Spleen (tissue), 11 donors: ENCODE data around the gene TRIM25. TPM values are rescaled to one million over a fixed set of nuclear protein-coding genes. Genes with fewer than 3 reads are reported as not detected.

ENCODE experiments used
- DNase-seq: peaks from one replicate; pipeline ENCODE4 v3.0.0-alpha.2; 2020
- H3K27ac ChIP-seq, 8 donors: fragments of 200-600 bp; sonication (generic) in 7 of 8; 1 replicate in 4 of 8; 2 replicates in 4 of 8; pipeline versions ENCODE4 v1.5.0 to v1.8.0; 2016 to 2021; ENCODE audit warnings: inconsistent platforms in 4 of 8, mild to moderate bottlenecking in 4 of 8, moderate library complexity in 1 of 8
- H3K27me3 ChIP-seq, 7 donors: fragments of 200-600 bp; sonication (generic) in 6 of 7; replicated peaks in 1 of 7; 1 replicate in 4 of 7; 2 replicates in 3 of 7; pipeline versions ENCODE4 v1.5.0 to v1.8.0; 2016 to 2021; ENCODE audit warnings: inconsistent platforms in 3 of 7, mild to moderate bottlenecking in 1 of 7
- H3K36me3 ChIP-seq, 6 donors: fragments of 200-600 bp; sonication (generic) in 5 of 6; 1 replicate in 4 of 6; 2 replicates in 2 of 6; pipeline versions ENCODE4 v1.5.0 to v1.8.0; 2016 to 2021; ENCODE audit warnings: inconsistent platforms in 2 of 6
- H3K4me1 ChIP-seq, 6 donors: fragments of 200-600 bp; sonication (generic) in 5 of 6; 1 replicate in 3 of 6; 2 replicates in 3 of 6; pipeline versions ENCODE4 v1.5.0 to v1.8.0; 2016 to 2021; ENCODE audit warnings: inconsistent platforms in 3 of 6
- H3K4me3 ChIP-seq, 8 donors: fragments of 200-600 bp; sonication (generic) in 7 of 8; 1 replicate in 4 of 8; 2 replicates in 4 of 8; pipeline versions ENCODE4 v1.5.0 to v1.8.0; 2016 to 2021; ENCODE audit warnings: inconsistent platforms in 4 of 8, mild to moderate bottlenecking in 4 of 8, moderate library complexity in 2 of 8
- H3K9me3 ChIP-seq, 8 donors: fragments of 200-600 bp; sonication (generic) in 7 of 8; 1 replicate in 4 of 8; 2 replicates in 4 of 8; pipeline versions ENCODE4 v1.5.0 to v1.8.0; 2016 to 2021; ENCODE audit warnings: inconsistent platforms in 4 of 8
- POLR2A ChIP-seq, 3 donors: fragments of 450-650 bp; IDR thresholded peaks; one replicate each; pipeline ENCODE4 v1.5.1; 2017; ENCODE audit warnings: antibody characterized with exemption in 3 of 3, mild to moderate bottlenecking in 1 of 3
- POLR2AphosphoS5 ChIP-seq, 3 donors: sonication (generic); formaldehyde crosslinking; IDR thresholded peaks; one replicate each; pipeline ENCODE4 v1.5.1; 2017; ENCODE audit warnings: antibody characterized with exemption in 3 of 3
- WGBS, 5 donors: extraction: QIAGEN DNeasy Blood & Tissue Kit in 3 of 5; methylation state at CpG; one replicate each; pipeline versions ENCODE4 v1.1.5 to v1.1.7; 2013 to 2018; 5-methylcytosine and 5-hydroxymethylcytosine counted together
- intact Hi-C: fragments of 100-400 bp; cut with DNase I; formaldehyde crosslinking; loops from one replicate; pipeline ENCODE4 v1.15.0; 2023; ENCODE audit warnings: low total_unique reads
- polyA plus RNA-seq, 3 donors: library from polyadenylated mRNA; stranded (reverse); fragments of 200-250 nt; gene quantifications; one replicate each; pipeline ENCODE4 v1.2.1, GENCODE V29; 2013
- total RNA-seq, 7 donors: library from RNA; depleted of rRNA in 3 of 7; stranded (reverse); fragments of >200 nt in 3 of 7; fragmentation: NEBNext Ultra II Directional in 4 of 7; extraction: Animal tissue kit (Norgen Biotek cat#: 25700) in 4 of 7; gene quantifications; one replicate each; pipeline versions ENCODE4 v1.1.0 to v1.2.1, GENCODE V29; 2016 to 2021
- TF ChIP-seq, protein P1 (sequence below), 11 experiments: fragments of 200-600 bp in 7 of 11; fragments of 450-650 bp in 4 of 11; sonication (generic) in 4 of 11; IDR thresholded peaks in 8 of 11; conservative IDR thresholded peaks in 3 of 11; 1 replicate in 7 of 11; 2 replicates in 4 of 11; pipeline versions ENCODE4 v1.4.0 to v1.8.0; 2016 to 2021; ENCODE audit warnings: antibody characterized with exemption in 11 of 11, inconsistent platforms in 4 of 11, mild to moderate bottlenecking in 1 of 11
- donor health status: healthy with polysubstance abuse.
- donor health status: DM: no; HTN: no; CAD: no; lungs with moderate emphysema.
- donor health status: DM: no; HTN: no; CAD: no.
- donor health status: Bipolar disorder and iron deficiency.
- donor health status: healthy.
- donor health status: DM: no; HTN: no; CAD: no.
- donor health status: DM: yes; HTN: yes; CAD: no.

TRIM25 gene
- total and polyA plus RNA-seq, 10 donors: 13.8 to 168 (median 122) TPM

DNA sequence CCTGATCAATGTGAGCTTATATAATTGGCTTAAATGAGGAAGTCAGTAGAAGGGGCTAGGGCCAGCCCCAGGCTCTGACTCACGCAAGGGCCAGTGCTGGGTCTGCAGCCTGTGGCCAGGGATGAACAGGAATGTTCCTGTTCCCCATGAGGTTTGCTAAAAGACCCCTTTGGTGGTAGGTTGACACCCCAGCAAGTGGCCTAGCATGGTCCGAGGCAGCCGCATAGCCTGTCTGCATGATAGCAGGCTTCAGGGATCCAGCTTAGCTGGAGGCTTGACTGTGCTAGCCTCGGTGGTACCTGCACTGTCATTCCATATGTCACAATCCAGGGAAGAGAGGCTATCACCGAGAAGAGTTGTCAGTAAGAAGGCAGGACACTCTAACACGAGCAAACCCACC lies 23.5 kb downstream of the TRIM25 start:
- Histone ChIP-seq H3K4me1 (peaks cover 0 to 38% (median 14%) of the 10 kb centered on the region in 6 donors), H3K4me3 (no peak overlapping the region), H3K27me3 (no peaks in the 10 kb centered on the region), H3K9me3 (peaks cover 0 to 24% (median 20%) of the 10 kb centered on the region in 8 donors), H3K36me3 (peaks cover 0 to 100% (median 89%) of the 10 kb centered on the region in 6 donors), H3K27ac (peak overlapping the region in 6 of 8 donors; percentile 9 to 68 (median 38))
- intact Hi-C loops: no loop called here
- 88 to 95% (median 90%) methylated on average over 5 to 6 of the region's 6 CpGs for WGBS, 5 donors
- TF ChIP-seq POLR2A (IDR thresholded peaks at IDR 0.05): no peak
- peak in 2 of 3 donors; percentile 12 to 55 for TF ChIP-seq POLR2AphosphoS5 (IDR thresholded peaks at IDR 0.05)
- TF ChIP-seq, protein P1, sequence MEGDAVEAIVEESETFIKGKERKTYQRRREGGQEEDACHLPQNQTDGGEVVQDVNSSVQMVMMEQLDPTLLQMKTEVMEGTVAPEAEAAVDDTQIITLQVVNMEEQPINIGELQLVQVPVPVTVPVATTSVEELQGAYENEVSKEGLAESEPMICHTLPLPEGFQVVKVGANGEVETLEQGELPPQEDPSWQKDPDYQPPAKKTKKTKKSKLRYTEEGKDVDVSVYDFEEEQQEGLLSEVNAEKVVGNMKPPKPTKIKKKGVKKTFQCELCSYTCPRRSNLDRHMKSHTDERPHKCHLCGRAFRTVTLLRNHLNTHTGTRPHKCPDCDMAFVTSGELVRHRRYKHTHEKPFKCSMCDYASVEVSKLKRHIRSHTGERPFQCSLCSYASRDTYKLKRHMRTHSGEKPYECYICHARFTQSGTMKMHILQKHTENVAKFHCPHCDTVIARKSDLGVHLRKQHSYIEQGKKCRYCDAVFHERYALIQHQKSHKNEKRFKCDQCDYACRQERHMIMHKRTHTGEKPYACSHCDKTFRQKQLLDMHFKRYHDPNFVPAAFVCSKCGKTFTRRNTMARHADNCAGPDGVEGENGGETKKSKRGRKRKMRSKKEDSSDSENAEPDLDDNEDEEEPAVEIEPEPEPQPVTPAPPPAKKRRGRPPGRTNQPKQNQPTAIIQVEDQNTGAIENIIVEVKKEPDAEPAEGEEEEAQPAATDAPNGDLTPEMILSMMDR (IDR thresholded peaks at IDR 0.05 in 8 of 11, conservative IDR thresholded peaks at IDR 0.05 in 3 of 11): no peak
- DNase-seq: no peak

DNA sequence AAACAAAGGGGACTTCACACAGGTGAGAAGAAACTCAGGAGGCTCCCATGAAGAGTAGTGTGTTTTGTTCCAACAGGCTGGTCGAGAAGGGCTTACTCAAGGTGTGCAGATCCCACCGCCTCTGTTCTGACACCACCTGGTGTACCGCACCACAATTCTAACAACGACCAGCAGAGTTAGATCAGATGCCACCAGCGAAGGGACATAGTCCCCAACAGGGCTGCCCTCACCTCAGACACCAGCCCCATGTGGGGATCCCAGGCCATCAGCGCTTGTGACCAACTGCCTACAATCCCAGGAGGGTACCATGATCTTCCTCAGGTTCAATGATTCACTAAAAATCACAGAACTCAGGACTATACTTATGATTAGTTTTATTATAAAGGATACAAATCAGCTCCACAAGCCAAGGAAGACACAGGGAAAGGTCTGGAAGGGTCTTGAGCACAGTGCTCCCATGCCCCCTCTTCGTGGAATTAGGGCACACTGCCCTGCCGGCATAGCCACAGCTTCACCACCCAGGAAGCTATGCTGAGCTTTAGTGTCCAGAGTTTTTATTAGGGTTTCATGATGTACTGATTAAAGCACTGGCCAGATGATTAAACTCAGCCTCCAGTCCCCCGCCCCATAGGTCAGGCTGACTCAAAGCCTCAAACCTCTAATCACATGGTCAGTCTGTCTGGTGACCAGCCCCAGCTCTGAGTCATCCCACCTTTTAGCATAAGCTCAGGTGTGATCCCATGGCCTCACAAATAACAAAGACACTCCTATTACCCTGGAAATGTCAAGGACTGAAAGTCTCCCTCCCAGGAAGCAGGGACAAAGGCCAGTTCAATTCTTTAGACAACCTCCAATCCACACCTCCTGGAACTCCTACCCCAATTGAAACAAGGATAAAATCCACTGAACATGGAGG lies 26.0 kb downstream of the TRIM25 start:
- DNase-seq: no peak
- Histone ChIP-seq H3K27ac (no peak overlapping the region), H3K4me3 (no peak overlapping the region), H3K27me3 (no peaks in the 10 kb centered on the region), H3K4me1 (peaks cover 0 to 30% (median 10%) of the 10 kb centered on the region in 6 donors), H3K36me3 (peaks cover 0 to 81% (median 64%) of the 10 kb centered on the region in 6 donors), H3K9me3 (peaks cover 0 to 24% (median 20%) of the 10 kb centered on the region in 8 donors)
- TF ChIP-seq POLR2AphosphoS5 (IDR thresholded peaks at IDR 0.05) (peak in 1 of 3 donors; percentile 7), POLR2A (IDR thresholded peaks at IDR 0.05) (no peak)
- intact Hi-C loops: no loop called here
- 92 to 100% (median 98%) methylated on average over 9 of the region's 9 CpGs for WGBS, 5 donors

DNA sequence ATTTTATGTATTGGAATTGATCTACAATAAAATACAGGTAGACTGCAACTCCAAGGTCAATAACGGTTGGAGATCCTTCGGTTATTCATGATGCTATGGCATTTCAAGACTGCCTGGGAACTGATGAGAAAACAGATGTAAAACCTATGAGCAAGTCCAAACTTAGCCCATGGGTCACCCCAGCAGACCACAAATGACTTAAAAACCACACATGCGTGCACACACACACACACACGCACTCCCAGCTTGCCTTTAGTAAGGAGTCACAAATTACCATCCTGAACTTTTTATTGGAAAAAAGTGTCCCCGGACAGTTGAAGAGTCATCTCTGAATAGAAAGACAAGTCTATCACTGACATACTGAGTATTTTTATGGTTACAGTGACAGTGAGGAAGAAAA lies 26.7 kb downstream of the TRIM25 start:
- H3K4me3 ChIP-seq: no peak overlapping the region
- peaks cover 0 to 30% (median 9%) of the 10 kb centered on the region in 6 donors for H3K4me1 ChIP-seq
- H3K27me3 ChIP-seq: no peaks in the 10 kb centered on the region
- intact Hi-C loops: no loop called here
- H3K36me3 ChIP-seq: peaks cover 0 to 78% (median 57%) of the 10 kb centered on the region in 6 donors
- H3K9me3 ChIP-seq: peaks cover 0 to 24% (median 20%) of the 10 kb centered on the region in 8 donors
- DNase-seq: no peak
- no peak for TF ChIP-seq POLR2AphosphoS5 (IDR thresholded peaks at IDR 0.05)
- TF ChIP-seq, protein P1 (IDR thresholded peaks at IDR 0.05 in 8 of 11, conservative IDR thresholded peaks at IDR 0.05 in 3 of 11): no peak
- TF ChIP-seq POLR2A (IDR thresholded peaks at IDR 0.05): no peak
- 94 to 98% (median 97%) methylated on average over 5 of the region's 5 CpGs for WGBS, 5 donors
- H3K27ac ChIP-seq: no peak overlapping the region

DNA sequence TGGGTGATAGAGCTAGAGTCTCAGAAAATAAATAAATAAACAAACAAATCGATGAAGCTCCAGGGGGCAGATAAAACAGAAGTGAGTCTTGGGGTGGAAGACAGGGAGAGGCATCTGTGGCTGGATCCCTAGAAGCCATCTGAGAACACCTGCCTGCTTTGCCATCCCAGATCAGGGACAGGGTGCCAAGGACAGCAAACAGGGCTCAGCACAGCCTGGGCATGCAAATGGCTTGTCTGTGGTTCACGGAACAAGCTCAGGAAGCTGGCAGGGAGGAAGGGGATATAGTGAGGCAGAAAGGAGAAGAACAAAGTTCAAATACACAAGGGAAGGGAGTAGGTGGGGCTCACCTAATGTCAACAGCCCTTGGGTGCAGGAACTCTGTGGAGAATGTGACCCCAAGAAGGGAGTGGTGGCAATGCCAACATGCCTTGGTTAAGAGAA lies 27.5 kb downstream of the TRIM25 start:
- Histone ChIP-seq H3K9me3 (peaks cover 0 to 24% (median 20%) of the 10 kb centered on the region in 8 donors), H3K4me1 (peaks cover 0 to 26% (median 6%) of the 10 kb centered on the region in 6 donors), H3K4me3 (no peak overlapping the region), H3K36me3 (peaks cover 0 to 76% (median 49%) of the 10 kb centered on the region in 6 donors), H3K27ac (peak overlapping the region in 4 of 8 donors; percentile 2 to 42 (median 23)), H3K27me3 (no peaks in the 10 kb centered on the region)
- DNase-seq: no peak
- intact Hi-C loops: no loop called here
- WGBS, 5 donors: 64 to 82% (median 76%) methylated on average over 2 of the region's 2 CpGs
- TF ChIP-seq POLR2AphosphoS5 (IDR thresholded peaks at IDR 0.05) (peak in 2 of 3 donors; percentile 23 to 40), POLR2A (IDR thresholded peaks at IDR 0.05) (no peak)
- TF ChIP-seq, protein P1 (IDR thresholded peaks at IDR 0.05 in 8 of 11, conservative IDR thresholded peaks at IDR 0.05 in 3 of 11): no peak
